ENCODE data around the gene MGAT3.
A peak's percentile ranks its signal among the peaks of the same experiment; 100 is the strongest.

The MGAT3 gene

GRCh38 chr22:39428597-39429071 is 28.2 kb upstream of the MGAT3 start:
- TF ChIP-seq, protein P1, sequence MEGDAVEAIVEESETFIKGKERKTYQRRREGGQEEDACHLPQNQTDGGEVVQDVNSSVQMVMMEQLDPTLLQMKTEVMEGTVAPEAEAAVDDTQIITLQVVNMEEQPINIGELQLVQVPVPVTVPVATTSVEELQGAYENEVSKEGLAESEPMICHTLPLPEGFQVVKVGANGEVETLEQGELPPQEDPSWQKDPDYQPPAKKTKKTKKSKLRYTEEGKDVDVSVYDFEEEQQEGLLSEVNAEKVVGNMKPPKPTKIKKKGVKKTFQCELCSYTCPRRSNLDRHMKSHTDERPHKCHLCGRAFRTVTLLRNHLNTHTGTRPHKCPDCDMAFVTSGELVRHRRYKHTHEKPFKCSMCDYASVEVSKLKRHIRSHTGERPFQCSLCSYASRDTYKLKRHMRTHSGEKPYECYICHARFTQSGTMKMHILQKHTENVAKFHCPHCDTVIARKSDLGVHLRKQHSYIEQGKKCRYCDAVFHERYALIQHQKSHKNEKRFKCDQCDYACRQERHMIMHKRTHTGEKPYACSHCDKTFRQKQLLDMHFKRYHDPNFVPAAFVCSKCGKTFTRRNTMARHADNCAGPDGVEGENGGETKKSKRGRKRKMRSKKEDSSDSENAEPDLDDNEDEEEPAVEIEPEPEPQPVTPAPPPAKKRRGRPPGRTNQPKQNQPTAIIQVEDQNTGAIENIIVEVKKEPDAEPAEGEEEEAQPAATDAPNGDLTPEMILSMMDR (IDR thresholded peaks at IDR 0.05; ENCODE audit: low read length, missing control alignments), result no peak
- H3K4me3 ChIP-seq (replicated peaks; ENCODE audit: low read depth, low read length), result no peak overlapping the region
- DNase-seq (ENCODE audit: low read depth), result no peak

- TF ChIP-seq, protein P1 (IDR thresholded peaks at IDR 0.05; ENCODE audit: low read length, missing control alignments), result no peak
- H3K4me3 ChIP-seq (replicated peaks; ENCODE audit: low read depth, low read length), result no peak overlapping the region
- DNase-seq (ENCODE audit: low read depth), result no peak
Measured at GRCh38 chr22:39429186-39429585, 27.6 kb upstream of the MGAT3 start.

DNA sequence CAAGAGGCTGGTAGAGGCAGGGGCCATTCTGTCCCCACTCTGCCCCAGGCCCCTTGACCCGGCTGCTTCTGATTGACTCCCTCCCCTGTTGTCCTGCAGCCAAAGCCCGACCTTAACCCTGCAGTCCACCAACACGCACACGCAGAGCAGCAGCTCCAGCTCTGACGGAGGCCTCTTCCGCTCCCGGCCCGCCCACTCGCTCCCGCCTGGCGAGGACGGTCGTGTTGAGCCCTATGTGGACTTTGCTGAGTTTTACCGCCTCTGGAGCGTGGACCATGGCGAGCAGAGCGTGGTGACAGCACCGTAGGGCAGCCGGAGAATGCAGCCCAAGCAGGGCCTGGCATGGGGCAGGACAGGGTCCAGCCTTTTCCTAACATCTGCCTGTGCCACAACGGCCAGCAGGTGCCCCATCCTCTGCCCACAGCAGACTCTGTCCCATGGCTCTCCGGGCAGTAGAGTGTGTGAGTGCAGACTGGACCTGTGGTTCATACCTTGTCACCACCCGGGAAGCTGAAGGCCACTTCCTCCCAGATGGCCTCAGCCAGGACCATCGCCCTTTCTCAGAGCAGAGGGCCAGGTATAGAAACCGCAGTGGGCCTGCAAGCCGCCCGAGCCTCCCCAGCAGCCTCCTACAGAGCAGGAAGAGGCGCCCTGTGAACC is 26.8 kb upstream of the MGAT3 start:
- TF ChIP-seq, protein P1 (IDR thresholded peaks at IDR 0.05; ENCODE audit: low read length, missing control alignments), result no peak
- DNase-seq (ENCODE audit: low read depth), result no peak
- no peak overlapping the region for H3K4me3 ChIP-seq (replicated peaks; ENCODE audit: low read depth, low read length)

GRCh38 chr22:39430576-39431150 is 26.1 kb upstream of the MGAT3 start:
- no peak overlapping the region for H3K4me3 ChIP-seq (replicated peaks; ENCODE audit: low read depth, low read length)
- no peak for DNase-seq (ENCODE audit: low read depth)
- TF ChIP-seq, protein P1 (IDR thresholded peaks at IDR 0.05; ENCODE audit: low read length, missing control alignments), result no peak

DNA sequence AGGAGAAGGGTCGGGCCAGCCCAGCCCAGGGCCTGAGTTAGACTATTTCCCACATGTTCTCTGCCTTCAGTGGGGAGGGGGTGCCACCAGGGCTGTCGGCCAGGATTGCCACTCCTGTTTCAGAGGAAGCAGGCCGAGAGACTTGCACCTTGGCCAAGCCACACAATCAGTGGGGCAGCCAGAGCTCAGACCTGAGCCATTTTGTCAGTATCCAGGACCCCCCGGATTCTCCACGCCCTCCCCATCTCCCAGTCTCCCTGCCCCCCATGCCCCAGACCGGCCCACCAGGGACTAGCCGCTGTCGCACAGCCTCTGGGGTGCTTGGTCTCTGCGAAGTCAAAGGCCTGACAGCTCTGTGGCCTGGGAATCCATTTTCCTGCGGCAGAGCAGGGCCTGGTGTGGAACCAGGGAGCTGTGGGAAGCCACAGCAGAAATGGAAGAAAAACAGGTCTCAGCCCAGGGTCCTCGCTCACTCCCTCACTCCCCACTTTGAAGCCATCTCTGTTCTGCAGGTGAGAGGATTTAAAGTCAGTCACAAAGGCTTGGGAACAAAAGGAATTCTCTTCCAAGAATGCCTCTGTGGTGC is 25.5 kb upstream of the MGAT3 start:
- TF ChIP-seq, protein P1 (IDR thresholded peaks at IDR 0.05; ENCODE audit: low read length, missing control alignments), result no peak
- no peak for DNase-seq (ENCODE audit: low read depth)
- H3K4me3 ChIP-seq (replicated peaks; ENCODE audit: low read depth, low read length), result no peak overlapping the region

DNA sequence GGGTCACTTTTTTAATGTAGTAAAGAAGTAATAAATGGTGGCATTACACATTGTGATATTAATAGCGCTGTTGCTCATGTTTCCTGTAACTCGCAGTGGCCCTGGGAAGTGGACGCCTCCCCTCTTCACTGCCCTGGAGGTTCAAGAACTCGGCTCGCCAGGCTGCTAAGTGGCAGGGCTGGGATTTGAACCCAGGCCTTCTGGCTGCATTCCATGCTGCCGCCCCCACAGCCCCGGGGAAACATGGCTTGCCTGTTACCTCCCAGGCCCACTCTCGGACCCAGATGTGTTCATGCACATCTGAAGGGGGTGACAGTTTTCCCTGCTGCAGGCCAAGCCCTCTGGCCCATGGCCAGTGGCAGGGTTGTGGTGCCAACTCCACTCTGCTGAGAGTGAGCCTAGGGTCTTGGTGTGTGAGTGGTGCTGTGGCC is 25.0 kb upstream of the MGAT3 start:
- H3K4me3 ChIP-seq (replicated peaks; ENCODE audit: low read depth, low read length), result no peak overlapping the region
- TF ChIP-seq, protein P1 (IDR thresholded peaks at IDR 0.05; ENCODE audit: low read length, missing control alignments), result no peak
- DNase-seq (ENCODE audit: low read depth), result peak; percentile 63
